ENCODE measurements around the gene MAP1B.

DNA sequence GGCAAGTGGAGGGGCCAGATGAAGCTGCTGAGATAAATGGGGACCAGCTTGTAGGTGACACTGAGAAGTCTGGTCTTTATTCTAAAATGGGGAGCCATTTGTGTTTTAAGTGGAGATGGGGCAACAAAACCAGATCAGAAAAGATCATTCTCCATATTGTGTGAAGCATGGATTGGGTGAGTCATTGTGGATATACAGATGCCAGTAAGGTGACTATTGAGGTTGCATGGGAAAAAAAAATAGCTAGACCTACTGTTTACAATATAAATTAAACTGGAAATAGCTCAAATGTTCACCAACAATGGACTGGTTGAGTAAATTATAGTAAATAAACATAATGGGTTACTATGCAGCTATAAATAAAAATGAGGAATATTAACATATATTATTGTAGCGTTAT, 5.4 kb upstream of the MAP1B start:
- TF ChIP-seq, protein P1, sequence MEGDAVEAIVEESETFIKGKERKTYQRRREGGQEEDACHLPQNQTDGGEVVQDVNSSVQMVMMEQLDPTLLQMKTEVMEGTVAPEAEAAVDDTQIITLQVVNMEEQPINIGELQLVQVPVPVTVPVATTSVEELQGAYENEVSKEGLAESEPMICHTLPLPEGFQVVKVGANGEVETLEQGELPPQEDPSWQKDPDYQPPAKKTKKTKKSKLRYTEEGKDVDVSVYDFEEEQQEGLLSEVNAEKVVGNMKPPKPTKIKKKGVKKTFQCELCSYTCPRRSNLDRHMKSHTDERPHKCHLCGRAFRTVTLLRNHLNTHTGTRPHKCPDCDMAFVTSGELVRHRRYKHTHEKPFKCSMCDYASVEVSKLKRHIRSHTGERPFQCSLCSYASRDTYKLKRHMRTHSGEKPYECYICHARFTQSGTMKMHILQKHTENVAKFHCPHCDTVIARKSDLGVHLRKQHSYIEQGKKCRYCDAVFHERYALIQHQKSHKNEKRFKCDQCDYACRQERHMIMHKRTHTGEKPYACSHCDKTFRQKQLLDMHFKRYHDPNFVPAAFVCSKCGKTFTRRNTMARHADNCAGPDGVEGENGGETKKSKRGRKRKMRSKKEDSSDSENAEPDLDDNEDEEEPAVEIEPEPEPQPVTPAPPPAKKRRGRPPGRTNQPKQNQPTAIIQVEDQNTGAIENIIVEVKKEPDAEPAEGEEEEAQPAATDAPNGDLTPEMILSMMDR (IDR thresholded peaks at IDR 0.05): no peak
- TF ChIP-seq EZH2 (IDR thresholded peaks at IDR 0.05) (no peak), EZH2phosphoT487 (IDR thresholded peaks at IDR 0.05) (no peak)
